ENCODE measurements around the gene EXOG.

The EXOG gene

DNA sequence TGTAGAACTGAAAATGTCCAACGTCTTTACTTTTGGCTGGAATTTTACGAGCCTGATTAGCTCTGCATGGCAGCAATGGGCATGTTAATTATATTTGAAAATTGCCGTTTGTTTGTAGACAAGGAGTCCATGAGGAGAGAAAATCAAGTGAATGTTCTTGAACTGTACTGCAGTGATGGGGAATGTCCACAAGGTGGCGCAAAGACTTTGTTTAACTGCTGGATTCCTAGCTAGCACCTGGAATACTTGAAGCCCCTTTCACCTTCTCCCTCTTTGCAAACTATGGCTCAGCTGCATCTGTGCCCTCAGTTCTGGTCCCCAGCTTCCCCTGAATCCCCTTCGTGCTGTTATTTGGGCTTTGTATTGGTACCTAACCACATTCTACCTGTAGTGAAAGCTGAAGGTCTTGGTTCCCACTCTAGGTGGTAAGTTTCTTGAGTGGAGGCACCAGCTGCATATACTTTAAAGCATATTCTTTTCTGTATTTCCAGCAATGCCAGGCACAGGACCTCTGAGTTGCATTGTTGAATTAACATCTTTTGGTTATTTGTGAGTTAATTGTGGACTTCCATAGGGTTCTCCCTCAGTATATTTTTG, 25.3 kb downstream of the EXOG start:
- Histone ChIP-seq H3F3A (ENCODE audit: insufficient read depth, low read length) (no peaks in the 10 kb centered on the region), H3K9me3 (replicated peaks; ENCODE audit: insufficient read depth, low read length) (no peaks in the 10 kb centered on the region), H3K27ac (ENCODE audit: low read length) (no peak overlapping the region), H3K9ac (ENCODE audit: low read length) (no peak overlapping the region), H3K4me2 (ENCODE audit: low read depth, low read length) (no peak overlapping the region), H3K4me3 (ENCODE audit: low read length) (no peak overlapping the region), H3K36me3 (replicated peaks; ENCODE audit: insufficient read depth, low read length) (no peaks in the 10 kb centered on the region), H3K79me2 (ENCODE audit: low read length) (no peaks in the 10 kb centered on the region), H3K27me3 (replicated peaks; ENCODE audit: insufficient read depth, low read length) (no peaks in the 10 kb centered on the region), H4K20me1 (ENCODE audit: insufficient read depth, low read length) (no peaks in the 10 kb centered on the region), H3K4me1 (ENCODE audit: low read length) (peaks cover 19% of the 10 kb centered on the region), H2AFZ (ENCODE audit: low read length) (no peak overlapping the region), H3K9me2 (replicated peaks; ENCODE audit: insufficient read depth, low read length) (no peaks in the 10 kb centered on the region)
- peak; percentile 69 for DNase-seq
- TF ChIP-seq EZH2 (optimal IDR thresholded peaks at IDR 0.05; ENCODE audit: low read depth, low read length): no peak
- TF ChIP-seq, protein P1, sequence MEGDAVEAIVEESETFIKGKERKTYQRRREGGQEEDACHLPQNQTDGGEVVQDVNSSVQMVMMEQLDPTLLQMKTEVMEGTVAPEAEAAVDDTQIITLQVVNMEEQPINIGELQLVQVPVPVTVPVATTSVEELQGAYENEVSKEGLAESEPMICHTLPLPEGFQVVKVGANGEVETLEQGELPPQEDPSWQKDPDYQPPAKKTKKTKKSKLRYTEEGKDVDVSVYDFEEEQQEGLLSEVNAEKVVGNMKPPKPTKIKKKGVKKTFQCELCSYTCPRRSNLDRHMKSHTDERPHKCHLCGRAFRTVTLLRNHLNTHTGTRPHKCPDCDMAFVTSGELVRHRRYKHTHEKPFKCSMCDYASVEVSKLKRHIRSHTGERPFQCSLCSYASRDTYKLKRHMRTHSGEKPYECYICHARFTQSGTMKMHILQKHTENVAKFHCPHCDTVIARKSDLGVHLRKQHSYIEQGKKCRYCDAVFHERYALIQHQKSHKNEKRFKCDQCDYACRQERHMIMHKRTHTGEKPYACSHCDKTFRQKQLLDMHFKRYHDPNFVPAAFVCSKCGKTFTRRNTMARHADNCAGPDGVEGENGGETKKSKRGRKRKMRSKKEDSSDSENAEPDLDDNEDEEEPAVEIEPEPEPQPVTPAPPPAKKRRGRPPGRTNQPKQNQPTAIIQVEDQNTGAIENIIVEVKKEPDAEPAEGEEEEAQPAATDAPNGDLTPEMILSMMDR (IDR thresholded peaks at IDR 0.05; ENCODE audit: low read length): peak; percentile 91

DNA sequence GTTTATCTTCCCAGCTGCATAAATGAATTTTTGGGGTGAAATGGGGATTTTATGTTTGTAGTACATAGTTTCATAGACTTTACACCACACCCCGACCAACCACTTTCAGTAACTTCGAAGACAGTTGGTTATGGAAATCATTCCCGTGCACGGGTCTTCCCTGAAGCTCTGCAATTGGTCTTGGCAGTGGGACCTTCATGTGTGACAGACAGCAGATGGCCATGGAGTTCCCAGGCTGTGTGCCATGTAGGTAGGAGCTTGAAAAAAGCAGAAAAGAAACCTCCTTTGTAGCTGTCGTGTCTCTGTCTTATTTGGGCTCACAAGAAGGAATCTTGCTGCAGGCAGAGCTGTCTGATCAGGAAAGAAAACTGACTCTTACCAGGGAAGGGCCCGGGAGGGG, 25.9 kb downstream of the EXOG start:
- no peak overlapping the region for H3K4me2 ChIP-seq (ENCODE audit: low read depth, low read length)
- H4K20me1 ChIP-seq (ENCODE audit: insufficient read depth, low read length): no peaks in the 10 kb centered on the region
- TF ChIP-seq, protein P1 (IDR thresholded peaks at IDR 0.05; ENCODE audit: low read length): no peak
- TF ChIP-seq EZH2phosphoT487 (IDR thresholded peaks at IDR 0.05; ENCODE audit: low read length) (no peak), EZH2 (optimal IDR thresholded peaks at IDR 0.05; ENCODE audit: low read depth, low read length) (no peak)
- H3K4me3 ChIP-seq (ENCODE audit: low read length): no peak overlapping the region
- H3K79me2 ChIP-seq (ENCODE audit: low read length): no peaks in the 10 kb centered on the region
- H3K4me1 ChIP-seq (ENCODE audit: low read length): peaks cover 19% of the 10 kb centered on the region
- H3K9me3 ChIP-seq (replicated peaks; ENCODE audit: insufficient read depth, low read length): no peaks in the 10 kb centered on the region
- no peak overlapping the region for H2AFZ ChIP-seq (ENCODE audit: low read length)
- no peaks in the 10 kb centered on the region for H3K27me3 ChIP-seq (replicated peaks; ENCODE audit: insufficient read depth, low read length)
- no peak for DNase-seq
- no peak overlapping the region for H3K9ac ChIP-seq (ENCODE audit: low read length)
- no peaks in the 10 kb centered on the region for H3K9me2 ChIP-seq (replicated peaks; ENCODE audit: insufficient read depth, low read length)
- no peaks in the 10 kb centered on the region for H3K36me3 ChIP-seq (replicated peaks; ENCODE audit: insufficient read depth, low read length)
- H3F3A ChIP-seq (ENCODE audit: insufficient read depth, low read length): no peaks in the 10 kb centered on the region
- H3K27ac ChIP-seq (ENCODE audit: low read length): no peak overlapping the region

DNA sequence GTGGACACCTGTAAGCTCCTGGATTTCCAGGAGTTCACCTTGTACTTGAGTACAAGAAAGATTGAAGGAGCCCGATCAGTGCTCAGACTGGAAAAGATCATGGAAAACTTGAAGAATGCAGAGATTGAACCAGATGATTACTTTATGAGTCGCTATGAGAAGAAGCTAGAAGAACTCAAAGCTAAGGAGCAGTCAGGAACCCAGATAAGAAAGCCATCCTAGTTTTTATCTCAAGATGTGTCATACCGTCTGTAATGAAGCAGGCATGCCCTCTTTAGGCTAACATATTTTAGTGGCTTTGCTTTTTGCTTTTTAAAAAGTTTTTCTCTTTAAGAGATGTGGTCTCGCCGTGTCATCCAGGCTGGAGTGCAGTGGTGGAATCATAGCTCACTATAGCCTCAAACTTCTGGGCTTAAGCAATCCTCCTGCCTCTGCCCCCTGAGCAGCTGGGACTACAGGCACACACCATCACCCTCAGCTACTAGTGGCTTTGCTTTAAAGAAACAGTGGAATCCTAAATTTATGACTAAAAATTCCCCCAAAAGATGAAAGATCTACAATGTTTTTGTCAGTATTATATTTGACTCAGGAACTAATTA, 28.1 kb downstream of the EXOG start:
- no peak for DNase-seq
- Histone ChIP-seq H3K4me1 (ENCODE audit: low read length) (peaks cover 14% of the 10 kb centered on the region), H3K4me2 (ENCODE audit: low read depth, low read length) (no peak overlapping the region), H3K4me3 (ENCODE audit: low read length) (no peak overlapping the region), H3F3A (ENCODE audit: insufficient read depth, low read length) (no peaks in the 10 kb centered on the region), H3K9me2 (replicated peaks; ENCODE audit: insufficient read depth, low read length) (no peaks in the 10 kb centered on the region), H3K27me3 (replicated peaks; ENCODE audit: insufficient read depth, low read length) (no peaks in the 10 kb centered on the region), H3K9me3 (replicated peaks; ENCODE audit: insufficient read depth, low read length) (no peaks in the 10 kb centered on the region), H3K27ac (ENCODE audit: low read length) (no peak overlapping the region), H3K36me3 (replicated peaks; ENCODE audit: insufficient read depth, low read length) (no peaks in the 10 kb centered on the region), H4K20me1 (ENCODE audit: insufficient read depth, low read length) (no peaks in the 10 kb centered on the region), H3K9ac (ENCODE audit: low read length) (no peak overlapping the region), H3K79me2 (ENCODE audit: low read length) (no peaks in the 10 kb centered on the region), H2AFZ (ENCODE audit: low read length) (no peak overlapping the region)
- TF ChIP-seq EZH2 (optimal IDR thresholded peaks at IDR 0.05; ENCODE audit: low read depth, low read length): no peak
- no peak for TF ChIP-seq EZH2phosphoT487 (IDR thresholded peaks at IDR 0.05; ENCODE audit: low read length)
- TF ChIP-seq, protein P1 (IDR thresholded peaks at IDR 0.05; ENCODE audit: low read length): no peak

All from MM.1S (cell line).